ENCODE results near the gene ILKAP.

The ILKAP gene

GRCh38 chr2:238237431-238238135, 34.1 kb upstream of the ILKAP start:
- no peak for DNase-seq (ENCODE audit: low read depth in 3 of 3, low spot score in 1 of 3)

- DNase-seq (ENCODE audit: low read depth in 3 of 3, low spot score in 1 of 3) = no peak
Measured at GRCh38 chr2:238236571-238236970, 33.1 kb upstream of the ILKAP start.

- no peak for DNase-seq (ENCODE audit: low read depth in 3 of 3, low spot score in 1 of 3)
Measured at GRCh38 chr2:238235856-238236255, 32.4 kb upstream of the ILKAP start.

- DNase-seq (ENCODE audit: low read depth in 3 of 3, low spot score in 1 of 3) = no peak
Measured at GRCh38 chr2:238235331-238235732, 31.8 kb upstream of the ILKAP start.

GRCh38 chr2:238233625-238234024, 30.1 kb upstream of the ILKAP start:
- no peak for DNase-seq (ENCODE audit: low read depth in 3 of 3, low spot score in 1 of 3)

- DNase-seq (ENCODE audit: low read depth in 3 of 3, low spot score in 1 of 3) = no peak
Measured at GRCh38 chr2:238231809-238232208, 28.3 kb upstream of the ILKAP start.

GRCh38 chr2:238231251-238231793, 27.8 kb upstream of the ILKAP start:
- peak; percentile 47 to 72 (median 62) for DNase-seq (ENCODE audit: low read depth in 3 of 3, low spot score in 1 of 3)

GRCh38 chr2:238230699-238231098, 27.2 kb upstream of the ILKAP start:
- no peak for DNase-seq (ENCODE audit: low read depth in 3 of 3, low spot score in 1 of 3)

GRCh38 chr2:238228700-238229099, 25.2 kb upstream of the ILKAP start:
- DNase-seq (ENCODE audit: low read depth in 3 of 3, low spot score in 1 of 3) = no peak

GRCh38 chr2:238227587-238228032, 24.1 kb upstream of the ILKAP start:
- DNase-seq (ENCODE audit: low read depth in 3 of 3, low spot score in 1 of 3) = no peak

GRCh38 chr2:238226698-238227586, 23.4 kb upstream of the ILKAP start:
- no peak for DNase-seq (ENCODE audit: low read depth in 3 of 3, low spot score in 1 of 3)

- no peak for DNase-seq (ENCODE audit: low read depth in 3 of 3, low spot score in 1 of 3)
Measured at GRCh38 chr2:238225911-238226697, 22.6 kb upstream of the ILKAP start.

GRCh38 chr2:238225121-238225520, 21.6 kb upstream of the ILKAP start:
- no peak for DNase-seq (ENCODE audit: low read depth in 3 of 3, low spot score in 1 of 3)

- no peak for DNase-seq (ENCODE audit: low read depth in 3 of 3, low spot score in 1 of 3)
Measured at GRCh38 chr2:238224356-238225035, 21.0 kb upstream of the ILKAP start.

- DNase-seq (ENCODE audit: low read depth in 3 of 3, low spot score in 1 of 3) = no peak
Measured at GRCh38 chr2:238220892-238221521, 17.5 kb upstream of the ILKAP start.

GRCh38 chr2:238220274-238220891, 16.9 kb upstream of the ILKAP start:
- no peak for DNase-seq (ENCODE audit: low read depth in 3 of 3, low spot score in 1 of 3)

GRCh38 chr2:238216651-238217184, 13.2 kb upstream of the ILKAP start:
- no peak for DNase-seq (ENCODE audit: low read depth in 3 of 3, low spot score in 1 of 3)

- DNase-seq (ENCODE audit: low read depth in 3 of 3, low spot score in 1 of 3) = no peak
Measured at GRCh38 chr2:238207006-238207405, 3.5 kb upstream of the ILKAP start.

- peak in 1 of 3 donors; percentile 7 for DNase-seq (ENCODE audit: low read depth in 3 of 3, low spot score in 1 of 3)
Measured at GRCh38 chr2:238203973-238204683, 633 bp upstream of the ILKAP start.

Measured in stimulated activated CD4-positive, alpha-beta T cell treated with anti-CD3 and anti-CD28 coated beads, TNF-alpha, amount 100 ng/mL, for 1 hour (primary cell).